AG04450 (cell line): ENCODE results near the gene PFDN6. TPM values are rescaled to one million over a fixed set of nuclear protein-coding genes. Genes with fewer than 3 reads are reported as not detected.
"Not testable (repeated sequence)": the region's sequence is repeated elsewhere in the genome, so short reads cannot be mapped to it uniquely, and the experiment has no call there.

Experiments
- CTCF ChIA-PET: fragments of 300-600, 350-600 bp; formaldehyde crosslinking; extraction: SDS; loops from one replicate; lab custom pipeline; 2022; ENCODE audit warnings: antibody characterized with exemption, inconsistent platforms; lab: Charles Lee
- POLR2A ChIA-PET: fragments of 350-600 bp; formaldehyde crosslinking; extraction: SDS; loops from one replicate; lab custom pipeline; 2021; ENCODE audit warnings: antibody characterized with exemption, inconsistent platforms; lab: Yijun Ruan, JAX
- DNase-seq: peaks from one replicate; pipeline ENCODE4 v3.0.0-alpha.2; 2011; ENCODE audit warnings: low read depth, low spot score
- H3K27ac ChIP-seq: one replicate; pipeline ENCODE4 v1.5.1; 2012; ENCODE audit warnings: low read depth, low read length, control low read depth
- H3K27me3 ChIP-seq: one replicate; pipeline ENCODE4 v1.6.0; 2012; ENCODE audit warnings: low read length; ENCODE audit not compliant: control insufficient read depth, insufficient read depth
- H3K4me3 ChIP-seq: 2 replicates; pipeline ENCODE4 v1.5.1; 2011; ENCODE audit warnings: mild to moderate bottlenecking, low read depth, low read length, control low read depth
- H3K9me3 ChIP-seq: 2 replicates; pipeline ENCODE4 v1.5.1; 2012; ENCODE audit warnings: low read length; ENCODE audit not compliant: control insufficient read depth, insufficient read depth
- CTCF ChIP-seq: IDR thresholded peaks from 2 replicates; pipeline ENCODE4 v1.5.1; 2011; ENCODE audit warnings: low read depth, low read length, control low read depth, inconsistent platforms
- polyA plus RNA-seq: library from polyadenylated mRNA; depleted of rRNA; stranded (reverse); fragments of >200 nt; gene quantifications from 2 replicates; pipeline ENCODE4 v1.2.3, GENCODE V29; 2011

Gene PFDN6
- polyA plus RNA-seq, 1 experiment, result 64.6 TPM

- Histone ChIP-seq H3K9me3 (no peaks in the 10 kb centered on the region), H3K4me3 (peak overlapping the region; percentile 94), H3K27ac (no peak overlapping the region), H3K27me3 (no peaks in the 10 kb centered on the region)
- POLR2A ChIA-PET, result interaction anchor here (1.7 to 2.0 kb wide), 2 partner anchors 26 to 48 kb away, joined by 8 to 12 read pairs; no protein-coding TSS in a partner anchor
- CTCF ChIA-PET, result no interaction called here
- no peak for TF ChIP-seq CTCF
- DNase-seq, result no peak
These were observed 16.1 kb upstream of the PFDN6 start for GRCh38 chr6:33273129-33273923.

DNA sequence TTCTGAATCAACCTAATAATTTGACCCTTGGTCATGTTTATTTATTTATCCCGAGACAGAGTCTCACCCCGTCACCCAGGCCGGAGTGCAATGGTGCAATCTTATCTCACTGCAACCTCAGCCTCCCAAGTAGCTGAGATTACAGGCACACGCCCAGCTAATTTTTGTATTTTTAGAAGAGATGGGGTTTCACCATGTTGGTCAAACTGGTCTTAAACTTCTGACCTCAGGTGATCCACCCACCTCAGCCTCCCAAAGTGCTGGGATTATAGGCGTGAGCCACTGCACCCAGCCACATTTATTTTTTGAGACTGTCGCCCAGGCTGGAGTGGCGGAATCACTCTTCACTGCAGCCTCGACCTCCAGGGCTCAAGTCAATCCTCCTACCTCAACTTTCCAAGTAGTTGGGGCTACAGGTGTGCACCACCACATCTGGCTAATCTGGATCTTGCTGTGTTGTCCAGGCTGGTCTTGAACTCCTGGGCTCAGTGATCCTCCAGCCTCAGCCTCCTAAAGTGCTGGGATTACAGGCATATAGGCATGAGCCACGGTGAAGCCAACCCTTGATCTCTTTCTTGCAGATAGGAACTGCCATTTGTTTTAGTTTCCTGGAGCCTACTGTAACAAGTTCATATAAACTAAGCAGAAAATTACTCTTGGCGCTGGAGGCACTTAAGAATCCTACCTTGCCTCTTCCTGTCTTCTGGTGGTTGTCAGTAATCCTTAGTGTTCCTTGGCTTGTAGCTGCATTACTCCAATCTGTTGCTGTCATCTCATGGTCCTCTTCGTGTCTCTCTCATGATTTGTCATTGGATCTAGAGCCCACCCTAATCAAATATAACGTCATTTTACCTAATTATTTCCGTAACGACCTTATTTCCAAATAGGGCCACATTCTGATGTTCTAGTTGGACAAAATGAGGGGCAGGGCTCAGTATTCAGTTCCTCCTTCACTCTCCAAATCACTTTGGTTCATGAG lies 15.2 kb upstream of the PFDN6 start:
- DNase-seq, result no peak
- no peak for TF ChIP-seq CTCF
- H3K9me3 ChIP-seq, result no peaks in the 10 kb centered on the region
- H3K27ac ChIP-seq, result no peak overlapping the region
- ChIA-PET CTCF (no interaction called here), POLR2A (no interaction called here)
- no peaks in the 10 kb centered on the region for H3K27me3 ChIP-seq
- H3K4me3 ChIP-seq, result peak overlapping the region; percentile 94

GRCh38 chr6:33275795-33276580 lies 13.4 kb upstream of the PFDN6 start:
- ChIA-PET CTCF (interaction anchor here (1.1 kb wide), 1 partner anchor 13 kb away, joined by 3 read pairs; the partner anchor contains the start of gene WDR46), POLR2A (interaction anchor here (1.7 to 3.2 kb wide), 5 partner anchors 13 to 305 kb away, joined by 6 to 18 read pairs (median 9); partner anchors contain the start of genes PFDN6, RGL2, WDR46 and ZBTB22)
- Histone ChIP-seq H3K27ac (peak overlapping the region; percentile 11), H3K4me3 (peak overlapping the region; percentile 50)
- H3K9me3 ChIP-seq, DNase-seq, H3K27me3 ChIP-seq: not testable (repeated sequence)

GRCh38 chr6:33276581-33276863 lies 12.9 kb upstream of the PFDN6 start:
- peak overlapping the region; percentile 11 for H3K27ac ChIP-seq
- POLR2A ChIA-PET, result interaction anchor here (1.7 to 3.2 kb wide), 5 partner anchors 13 to 305 kb away, joined by 6 to 18 read pairs (median 9); partner anchors contain the start of genes PFDN6, RGL2, WDR46 and ZBTB22
- DNase-seq, result no peak

More at GRCh38 chr6:33276581-33276863, 12.9 kb upstream of the PFDN6 start:
- CTCF ChIA-PET, result interaction anchor here (1.2 kb wide), 1 partner anchor 12 kb away, joined by 4 read pairs; the partner anchor contains the start of gene WDR46
- no peaks in the 10 kb centered on the region for H3K27me3 ChIP-seq
- no peaks in the 10 kb centered on the region for H3K9me3 ChIP-seq
- TF ChIP-seq CTCF, result no peak
- peak overlapping the region; percentile 50 for H3K4me3 ChIP-seq
